Stimulated activated CD4-positive, alpha-beta T cell treated with anti-CD3 and anti-CD28 coated beads, Interleukin-1b, Interleukin-23, amount 100 ng/mL, for 48 hours (primary cell): ENCODE data around the gene ZNF784.

Source experiments
- DNase-seq: peaks from one replicate; pipeline ENCODE4 v3.0.0-alpha.2; 2020

Gene ZNF784, protein sequence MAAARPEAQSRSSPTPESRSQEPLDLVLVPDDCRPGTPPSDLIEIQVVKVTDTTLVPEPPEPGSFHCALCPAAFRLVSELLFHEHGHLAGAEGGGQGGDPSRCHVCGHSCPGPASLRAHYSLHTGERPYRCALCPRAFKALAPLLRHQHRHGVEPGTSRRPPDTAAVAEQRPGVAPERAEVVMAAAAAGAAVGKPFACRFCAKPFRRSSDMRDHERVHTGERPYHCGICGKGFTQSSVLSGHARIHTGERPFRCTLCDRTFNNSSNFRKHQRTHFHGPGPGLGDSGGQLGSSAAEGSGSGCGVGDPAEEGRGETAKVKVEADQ

DNA sequence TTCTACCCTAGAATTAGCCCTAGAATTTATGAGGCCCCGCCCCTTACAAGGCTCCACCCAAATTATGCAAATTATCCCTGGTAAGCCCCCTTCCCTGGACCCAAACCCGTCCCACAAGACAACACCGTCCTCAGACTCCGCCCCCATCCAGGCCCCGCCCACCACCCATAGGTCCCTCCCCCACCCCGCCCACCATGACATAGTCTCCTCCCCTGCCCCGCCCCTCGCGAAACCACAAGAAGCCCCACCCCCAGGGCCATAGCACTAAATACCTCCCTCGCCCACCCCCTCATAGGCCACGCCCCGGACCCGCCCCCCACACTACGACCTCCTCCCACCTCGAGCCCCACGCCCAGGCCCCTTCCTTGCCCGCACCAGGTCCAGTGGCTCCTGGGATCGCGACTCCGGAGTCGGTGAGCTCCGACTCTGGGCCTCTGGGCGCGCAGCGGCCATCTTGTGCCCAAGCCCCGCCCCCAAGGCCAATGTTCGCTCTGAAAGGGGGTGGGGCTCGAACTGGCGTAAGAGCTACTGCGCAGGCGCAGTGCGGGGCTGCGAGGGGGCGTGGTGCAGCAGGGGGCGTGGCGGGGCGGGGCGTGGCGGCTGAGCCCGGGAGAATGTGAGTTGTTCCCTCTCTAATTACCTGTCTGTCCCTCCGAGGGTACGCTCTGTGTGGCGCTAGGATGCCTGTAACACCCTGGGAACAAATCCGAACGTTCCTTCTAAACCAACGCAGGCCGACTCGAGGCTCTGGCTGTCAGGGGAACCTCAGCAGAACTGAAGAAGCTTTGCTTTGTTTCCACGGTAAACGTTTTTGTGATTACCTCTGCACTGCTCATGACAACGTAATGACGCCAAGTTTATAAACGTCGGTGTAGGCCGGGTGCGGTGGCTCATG lies at the start of gene ZNF784:
Gene ZNF784, minus strand, starts transcription at position 458 of the 895 bp plus-strand sequence. Its CDS starts 5 bp downstream, at position 453.
- peak; percentile 93 for DNase-seq

GRCh38 chr19:55673889-55674288 lies 49.5 kb upstream of the ZNF784 start:
- DNase-seq, result no peak

DNA sequence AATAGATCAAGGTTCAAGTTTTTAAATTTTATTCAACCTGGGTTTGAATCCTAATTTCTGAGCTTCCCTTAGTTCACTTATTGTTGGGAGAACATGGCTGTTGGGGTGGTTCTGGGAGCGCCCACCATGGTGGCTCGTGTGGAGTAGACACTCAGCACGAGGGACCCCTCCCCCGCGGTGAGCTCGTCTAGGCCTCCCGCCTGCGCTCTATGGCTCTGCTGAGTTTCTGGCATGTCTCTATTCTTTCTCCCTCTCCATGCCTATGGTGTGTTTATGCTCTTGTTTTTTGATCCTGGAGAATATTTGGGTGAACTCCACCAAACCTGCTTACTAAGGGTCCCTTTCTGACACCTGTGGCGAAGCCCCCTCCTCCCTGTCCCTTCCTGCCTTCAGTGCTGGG lies 49.1 kb upstream of the ZNF784 start:
- DNase-seq, result no peak

DNA sequence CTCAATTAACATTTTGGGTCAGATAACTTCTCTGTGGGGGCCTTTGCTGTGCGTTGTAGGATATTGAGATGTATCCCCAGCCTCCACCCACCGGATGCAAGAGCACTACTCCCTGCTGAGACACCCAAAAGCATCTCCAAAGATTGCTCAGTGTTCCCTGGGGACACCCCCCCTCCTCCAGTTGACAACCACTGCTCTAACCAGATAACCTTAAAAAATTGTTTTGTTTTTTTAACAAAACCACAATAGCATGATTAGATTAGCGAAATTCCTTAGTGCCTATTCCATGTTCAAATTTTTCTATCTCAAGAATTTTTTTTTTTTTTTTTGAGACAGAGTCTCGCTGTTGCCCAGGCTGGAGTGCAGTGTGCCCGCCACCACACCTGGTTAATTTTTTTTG lies 48.1 kb upstream of the ZNF784 start:
- no peak for DNase-seq

DNA sequence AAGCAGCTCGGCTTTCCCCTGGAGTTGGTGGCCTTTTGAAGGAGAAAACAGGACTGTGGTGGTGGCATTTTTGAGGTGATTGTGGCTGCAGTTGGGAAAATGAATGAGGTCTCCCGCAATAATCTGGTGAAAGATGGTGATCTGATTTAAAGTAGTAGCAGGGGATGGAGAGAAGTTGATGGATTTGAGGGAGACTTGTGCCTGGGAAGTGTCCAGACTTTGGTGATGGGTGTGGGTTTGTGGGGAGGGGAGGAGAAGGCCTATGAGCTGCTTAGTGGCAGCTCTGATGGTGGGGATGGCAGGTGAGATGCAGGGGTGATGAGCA lies 46.6 kb upstream of the ZNF784 start:
- no peak for DNase-seq

DNA sequence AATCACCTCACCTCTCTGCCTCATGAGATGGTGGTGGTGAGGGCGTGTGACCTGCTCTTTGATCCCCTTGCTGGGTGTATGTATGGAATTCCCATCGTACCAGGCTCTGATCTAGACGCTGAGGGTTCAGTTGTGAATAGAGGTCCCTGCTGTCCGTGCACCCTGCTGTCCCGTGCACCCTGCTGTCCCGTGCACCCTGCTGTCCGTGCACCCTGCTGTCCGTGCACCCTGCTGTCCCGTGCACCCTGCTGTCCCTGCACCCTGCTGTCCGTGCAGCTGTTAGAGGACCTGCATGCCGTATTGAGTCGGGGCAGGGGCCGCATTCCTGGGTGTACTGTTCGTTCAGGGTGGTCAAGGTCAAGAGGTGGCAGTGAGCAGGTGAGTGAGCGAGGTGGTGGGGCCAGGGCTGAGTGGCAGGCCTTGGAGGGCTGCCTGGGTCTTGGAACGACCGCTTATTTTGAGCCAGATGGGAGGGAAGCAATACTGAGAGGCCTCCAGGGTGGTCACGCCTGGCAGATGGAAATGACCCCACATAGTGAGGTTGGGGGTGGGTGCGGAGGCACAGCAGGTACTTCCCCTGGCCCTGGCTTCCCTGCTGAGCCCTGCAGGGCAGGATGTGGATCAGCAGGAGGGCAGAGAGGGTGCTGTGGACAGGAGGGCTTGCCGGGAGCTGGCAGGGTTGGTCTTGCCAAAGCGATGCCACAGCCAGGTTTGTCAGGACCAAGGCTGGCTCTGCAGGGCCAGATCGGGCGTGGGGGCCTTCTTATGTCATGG lies 46.1 kb upstream of the ZNF784 start:
- DNase-seq, result no peak

- no peak for DNase-seq
These were observed 45.3 kb upstream of the ZNF784 start for GRCh38 chr19:55669418-55670279.

GRCh38 chr19:55668603-55669348 lies 44.4 kb upstream of the ZNF784 start:
- DNase-seq, result no peak

GRCh38 chr19:55667958-55668357 lies 43.6 kb upstream of the ZNF784 start:
- DNase-seq, result no peak

DNA sequence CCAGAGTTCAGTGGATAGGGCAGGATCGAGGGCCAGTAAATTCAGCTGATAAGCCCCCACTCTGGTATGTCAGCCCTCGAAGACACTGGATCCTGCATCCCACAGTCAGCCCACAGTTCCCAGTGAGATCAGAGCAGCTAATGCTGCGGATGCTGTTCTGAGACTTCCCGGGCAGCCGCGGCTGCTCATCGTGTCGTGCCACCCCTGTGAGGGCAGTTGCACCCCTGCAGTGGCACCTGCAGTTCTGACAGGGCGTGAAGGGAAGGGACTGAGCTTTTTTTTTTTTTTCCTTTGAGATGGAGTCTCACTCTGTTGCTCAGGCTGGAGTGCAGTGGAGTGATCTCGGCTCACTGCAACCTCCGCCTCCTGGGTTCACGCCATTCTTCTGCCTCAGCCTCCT lies 43.1 kb upstream of the ZNF784 start:
- DNase-seq, result no peak

DNA sequence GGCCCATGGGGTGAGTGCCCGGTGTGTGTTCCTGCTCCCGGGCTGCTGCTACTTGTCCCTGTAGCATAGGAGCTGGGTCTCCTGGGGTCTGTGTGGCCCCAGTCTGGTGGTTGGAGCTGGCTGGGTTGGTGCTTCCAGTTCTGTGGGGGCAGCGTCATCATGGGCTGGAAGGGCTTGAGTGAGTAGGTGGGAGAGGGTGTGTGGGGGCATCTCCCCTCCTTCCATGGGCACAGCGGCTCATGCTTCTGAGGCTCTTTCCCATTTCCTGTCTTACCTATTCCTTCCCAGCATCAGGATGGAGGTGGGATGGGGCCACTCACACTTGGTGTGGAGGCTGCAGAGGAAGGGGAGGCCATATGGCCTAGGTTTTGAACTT lies 42.6 kb upstream of the ZNF784 start:
- DNase-seq, result no peak

DNA sequence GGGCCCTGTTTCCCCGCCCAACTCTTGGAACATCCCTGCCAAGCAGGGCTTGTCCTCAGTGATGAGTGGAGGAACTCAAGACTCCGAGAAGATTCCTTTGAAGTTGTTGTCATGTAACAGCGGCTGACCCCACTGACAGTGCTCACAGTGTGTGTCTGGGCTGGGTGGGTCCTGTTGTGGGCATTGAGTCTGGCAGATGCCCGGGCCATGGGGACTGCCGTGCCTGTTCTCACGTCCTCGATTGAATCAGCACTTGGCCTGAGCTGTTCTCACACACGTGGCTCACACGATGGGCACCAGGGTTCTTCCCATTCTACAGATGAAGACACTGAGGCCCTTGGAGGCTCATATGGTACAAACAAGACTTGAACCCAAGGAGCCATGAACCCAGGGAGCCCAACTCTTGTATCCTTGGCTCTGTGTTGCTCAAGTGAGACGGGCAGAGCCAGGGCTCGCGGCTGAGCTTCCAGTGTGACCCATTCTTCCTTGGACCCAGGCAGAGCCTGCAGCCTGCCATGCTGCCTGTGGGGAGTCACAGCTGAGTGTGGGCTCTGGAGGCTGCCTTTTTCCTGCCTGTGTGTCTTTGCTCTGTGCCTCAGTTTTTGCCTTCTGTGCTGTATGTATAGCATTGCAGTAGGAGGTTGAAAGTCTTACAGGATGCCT lies 42.1 kb upstream of the ZNF784 start:
- DNase-seq, result no peak

- no peak for DNase-seq
These were observed 39.6 kb upstream of the ZNF784 start for GRCh38 chr19:55663846-55664536.

- no peak for DNase-seq
These were observed 37.5 kb upstream of the ZNF784 start for GRCh38 chr19:55661826-55662225.

- no peak for DNase-seq
These were observed 36.6 kb upstream of the ZNF784 start for GRCh38 chr19:55660991-55661390.

- no peak for DNase-seq
These were observed 36.0 kb upstream of the ZNF784 start for GRCh38 chr19:55660404-55660803.

DNA sequence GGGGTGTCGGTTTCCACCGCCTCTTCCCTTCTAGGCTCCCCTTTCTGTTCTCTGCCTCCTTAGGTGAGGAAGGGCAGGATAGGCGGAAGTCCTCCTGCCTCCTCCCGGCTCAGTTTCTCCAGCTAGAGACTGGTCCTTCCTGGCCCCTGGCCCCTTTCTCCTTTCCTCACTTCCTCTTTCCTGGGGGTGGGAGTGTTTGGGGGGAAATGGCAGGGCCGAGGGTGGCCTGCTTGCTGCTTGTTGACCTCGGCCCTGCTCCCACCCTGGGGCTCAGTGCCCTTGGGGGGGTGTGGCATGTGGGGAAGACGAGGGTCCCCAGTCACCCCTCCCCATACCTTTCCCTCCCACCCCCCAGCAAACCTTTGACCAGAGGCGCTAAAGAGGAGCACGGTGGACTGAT lies 35.5 kb upstream of the ZNF784 start:
- no peak for DNase-seq

GRCh38 chr19:55658846-55659459 lies 34.6 kb upstream of the ZNF784 start:
- DNase-seq, result no peak

GRCh38 chr19:55656988-55657747 lies 32.8 kb upstream of the ZNF784 start:
- DNase-seq, result no peak
